Activated T-cell treated with anti-CD3 and anti-CD28 coated beads for 1 hour (primary cell): ENCODE results near the gene RGL3.
"Not testable (repeated sequence)": the region's sequence is repeated elsewhere in the genome, so short reads cannot be mapped to it uniquely, and the experiment has no call there.

Experiments used
- DNase-seq: peaks from one replicate; pipeline ENCODE4 v3.0.0-alpha.2; 2020; ENCODE audit warnings: low read depth

Gene RGL3

DNA sequence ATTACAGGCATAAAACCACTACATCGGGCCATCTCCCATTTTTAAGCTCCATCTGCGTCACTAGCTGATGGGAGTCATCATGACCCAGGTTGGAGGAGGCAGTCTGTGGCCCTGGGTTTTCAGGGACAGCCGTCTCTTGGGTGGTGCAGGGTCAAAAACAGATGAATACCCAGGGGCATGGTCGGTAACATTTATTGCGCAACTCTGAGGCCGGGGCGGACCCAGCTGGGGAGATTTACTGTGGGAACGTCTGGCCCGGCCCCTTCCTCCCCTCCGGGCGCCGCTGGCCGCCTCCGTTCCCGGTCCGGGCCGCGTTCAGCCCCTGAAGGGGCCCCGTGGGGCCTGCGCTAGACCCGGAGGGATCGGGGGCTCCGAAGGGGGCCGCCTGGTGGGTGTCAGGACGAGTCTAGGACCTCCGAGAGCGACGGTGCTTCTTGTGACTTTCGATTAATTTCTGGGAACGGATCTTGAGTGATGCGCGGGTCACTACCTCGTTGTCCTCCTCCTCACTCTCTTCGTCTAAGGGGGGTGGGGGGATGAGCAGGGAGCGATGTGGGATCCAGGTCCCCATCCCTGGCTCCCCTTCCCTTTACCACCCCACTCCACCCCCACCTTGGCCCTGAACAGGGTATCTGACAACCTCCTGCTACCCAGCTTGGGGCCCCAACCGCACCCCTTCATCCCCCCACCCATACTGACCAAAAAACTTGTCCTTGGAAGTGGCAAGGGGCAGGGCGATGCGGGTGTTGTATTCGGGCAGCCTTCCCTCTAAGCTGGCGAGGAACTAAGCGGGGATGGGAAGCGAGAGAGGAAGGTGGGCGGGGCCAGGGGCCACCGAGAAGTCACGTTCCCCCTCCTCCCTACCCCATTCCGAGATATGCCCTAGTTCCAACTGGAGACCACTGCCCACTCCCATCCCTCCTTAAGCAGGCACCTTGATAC is 1.6 kb upstream of the RGL3 start:
- DNase-seq = no peak

DNA sequence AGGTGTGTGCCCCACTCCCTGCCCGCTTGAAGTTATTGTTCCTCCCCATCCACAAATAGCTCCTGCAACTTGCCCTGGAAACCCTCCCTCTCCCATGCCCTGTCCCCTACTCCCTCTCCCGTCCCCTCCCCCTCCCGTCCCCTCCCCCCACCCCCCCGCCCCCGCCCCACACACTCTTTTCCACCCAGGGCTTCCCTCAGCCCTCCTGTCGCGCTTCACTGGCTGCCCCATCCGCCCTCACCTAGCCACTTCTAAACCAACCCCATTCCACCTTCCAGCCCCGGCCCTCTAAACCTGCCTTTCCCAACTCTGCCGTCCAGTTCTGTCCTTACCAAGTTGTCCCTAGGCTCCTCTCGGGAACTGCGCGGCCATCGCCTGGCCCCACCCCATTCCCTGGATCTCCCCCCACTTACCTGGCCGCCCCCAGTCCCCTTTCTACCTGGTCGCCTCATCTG is 993 bp downstream of the RGL3 start:
- DNase-seq = no peak

DNA sequence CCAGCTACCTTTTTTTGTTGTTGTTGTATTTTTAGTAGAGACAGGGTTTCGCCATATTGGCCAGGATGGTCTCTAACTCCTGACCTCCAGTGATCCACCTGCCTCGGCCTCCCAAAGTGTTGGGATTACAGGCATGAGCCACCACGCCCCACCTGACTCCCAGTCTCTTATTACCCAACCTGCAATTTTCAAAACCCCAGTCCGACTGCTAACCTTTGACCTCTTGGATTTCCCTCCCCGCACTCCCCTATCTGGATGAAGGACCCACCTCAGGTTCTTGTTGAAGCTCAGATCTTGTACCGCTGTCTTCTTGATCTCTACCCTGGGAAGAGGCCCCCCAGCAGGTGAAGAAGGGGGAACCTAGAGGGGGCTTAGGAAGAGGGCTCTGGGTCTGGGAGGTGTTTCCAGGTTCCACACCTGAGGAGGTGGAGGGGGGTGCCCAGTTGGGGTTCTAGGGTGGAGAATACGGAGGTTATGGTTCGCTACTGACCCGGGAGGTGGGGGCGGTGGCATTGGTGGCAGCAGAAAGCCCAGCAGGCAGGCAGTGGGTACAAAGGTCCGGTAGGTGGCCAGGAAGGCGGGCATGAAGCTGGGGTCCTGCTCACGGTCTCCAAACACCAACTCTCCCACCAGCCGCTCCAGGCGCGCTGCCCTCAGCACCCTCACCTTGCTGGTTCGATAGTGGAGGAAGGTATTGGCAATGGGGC is 2.6 kb downstream of the RGL3 start:
- DNase-seq = no peak

GRCh38 chr19:11414544-11414943 is 4.6 kb downstream of the RGL3 start:
- no peak for DNase-seq

- DNase-seq = no peak
Observed at GRCh38 chr19:11410682-11411081, 8.4 kb downstream of the RGL3 start.

DNA sequence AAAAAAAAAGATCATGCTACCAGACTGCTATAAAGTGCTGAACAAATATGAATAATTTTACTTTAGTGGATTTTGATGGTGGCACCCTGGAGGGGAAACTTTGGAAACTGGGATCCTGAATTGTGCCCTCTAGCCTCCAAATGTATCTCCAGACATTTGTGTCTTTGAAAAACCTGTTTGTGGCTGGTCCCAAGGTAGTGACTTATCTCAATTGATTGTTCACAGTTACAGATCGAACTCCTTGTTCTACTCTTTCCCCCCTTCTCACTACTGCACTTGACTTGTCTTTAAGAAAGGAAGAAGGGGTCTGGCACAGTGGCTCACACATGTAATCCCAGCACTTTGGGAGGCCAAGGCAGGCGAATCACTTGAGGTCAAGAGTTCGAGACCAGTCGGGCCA is 10.5 kb downstream of the RGL3 start:
- DNase-seq = no peak

GRCh38 chr19:11406703-11407236 is 12.3 kb downstream of the RGL3 start:
- not testable (repeated sequence) for DNase-seq

- DNase-seq = no peak
Observed at GRCh38 chr19:11405846-11406643, 13.1 kb downstream of the RGL3 start.

DNA sequence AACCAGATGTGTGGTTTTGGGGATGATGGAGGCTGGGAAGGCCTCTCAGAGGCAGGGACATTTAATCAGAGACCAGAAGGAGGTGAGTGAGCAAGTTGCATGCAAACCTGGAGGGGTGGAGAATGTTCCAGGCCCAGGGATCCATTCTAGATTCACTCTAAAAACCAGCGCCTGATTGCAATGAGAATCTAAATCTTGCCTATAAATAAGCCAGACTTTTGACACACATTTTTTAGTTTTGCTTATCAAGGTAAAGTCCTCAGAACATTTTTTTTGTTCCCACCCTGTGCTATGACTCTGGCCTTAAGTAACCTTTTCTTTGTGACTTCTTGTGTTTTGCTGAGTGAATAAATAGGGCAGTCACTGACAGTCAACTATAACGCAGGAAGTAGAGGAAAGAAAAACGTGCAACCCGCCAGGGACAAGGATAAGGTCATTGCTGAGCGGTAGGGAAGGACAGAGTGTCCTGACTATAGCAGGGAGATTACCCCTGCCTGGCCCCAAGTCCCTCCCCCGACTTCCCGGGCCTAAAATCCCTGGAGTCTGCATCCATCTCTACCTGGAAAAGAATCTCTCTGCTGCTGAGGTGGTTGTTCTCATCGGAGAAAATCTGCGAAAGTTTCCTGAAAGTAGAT is 14.4 kb downstream of the RGL3 start:
- DNase-seq = no peak

DNA sequence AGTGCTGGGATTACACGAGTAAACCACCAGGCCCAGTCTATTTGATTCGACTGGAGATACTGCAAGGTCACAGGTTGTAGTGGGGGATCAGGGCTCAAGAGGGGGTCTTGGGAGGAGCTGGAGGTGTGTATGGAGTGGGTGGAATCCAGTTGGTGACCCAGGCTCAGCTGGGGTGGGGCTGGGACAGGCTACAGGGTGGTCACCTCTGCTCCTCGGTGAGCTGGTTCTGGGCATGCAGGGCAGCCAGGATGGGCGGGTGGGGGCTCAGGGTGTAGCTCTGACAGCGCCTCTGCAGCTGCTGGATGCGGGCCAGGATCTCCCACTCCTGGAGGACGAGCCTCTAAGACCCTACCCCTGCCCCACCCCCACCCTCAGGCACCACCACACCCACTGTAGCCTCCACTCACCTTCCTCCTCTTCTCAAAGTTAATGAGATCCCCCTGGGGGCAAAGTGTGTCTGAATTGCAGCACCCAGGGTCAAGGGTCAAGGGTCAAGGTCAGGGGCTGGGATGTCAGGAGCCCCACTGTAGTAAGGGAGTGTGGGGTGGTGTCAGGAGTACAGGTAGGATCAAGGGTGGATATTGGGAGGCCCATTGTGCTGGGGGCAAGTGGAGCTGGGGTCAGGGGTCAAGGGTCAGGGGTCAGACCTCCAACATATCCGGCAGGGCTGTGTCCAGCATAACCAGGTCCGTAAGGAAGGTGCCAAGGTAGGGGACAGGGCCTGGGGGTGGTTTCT is 17.1 kb downstream of the RGL3 start:
- DNase-seq = no peak

DNA sequence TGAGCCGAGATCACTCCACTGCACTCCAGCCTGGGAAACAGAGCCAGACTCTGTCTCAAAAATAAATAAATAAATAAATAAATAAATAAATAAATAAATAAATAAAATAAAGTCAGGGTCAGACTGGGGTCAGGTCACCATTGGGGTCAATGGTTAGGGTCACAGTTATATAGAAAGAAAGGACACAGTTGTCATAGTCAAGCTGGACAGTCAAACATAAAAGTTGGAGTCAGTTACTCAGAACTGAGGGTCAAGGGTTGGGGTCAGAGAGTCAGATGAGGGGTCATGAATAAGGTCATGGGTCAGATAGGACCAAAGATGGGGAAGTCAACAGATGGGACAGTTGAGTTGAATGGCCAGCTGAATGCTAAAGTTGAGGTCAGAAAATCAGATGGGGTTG is 18.3 kb downstream of the RGL3 start:
- no peak for DNase-seq

DNA sequence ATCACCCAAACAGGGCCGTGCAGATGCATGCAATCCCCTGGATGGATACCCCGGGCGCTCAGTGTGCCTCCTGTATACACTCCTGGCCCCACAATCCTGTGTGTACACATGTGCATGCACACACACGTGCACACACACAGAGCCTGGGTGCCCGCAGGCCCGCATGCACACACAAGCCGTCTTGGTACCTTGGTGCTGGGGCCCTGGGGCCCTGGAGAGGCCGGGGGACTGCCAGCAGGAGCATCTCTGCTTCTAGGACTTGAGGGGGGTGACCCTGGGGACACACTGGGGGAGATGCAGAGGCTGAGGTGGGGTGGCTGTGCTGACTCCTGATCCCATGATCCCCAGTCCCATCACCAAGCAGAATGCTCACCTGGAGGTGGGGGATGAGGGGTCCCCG is 19.4 kb downstream of the RGL3 start:
- DNase-seq = no peak

- no peak for DNase-seq
Observed at GRCh38 chr19:11397089-11397610, 22.0 kb downstream of the RGL3 start.

GRCh38 chr19:11390933-11391680 is 28.0 kb downstream of the RGL3 start:
- no peak for DNase-seq

DNA sequence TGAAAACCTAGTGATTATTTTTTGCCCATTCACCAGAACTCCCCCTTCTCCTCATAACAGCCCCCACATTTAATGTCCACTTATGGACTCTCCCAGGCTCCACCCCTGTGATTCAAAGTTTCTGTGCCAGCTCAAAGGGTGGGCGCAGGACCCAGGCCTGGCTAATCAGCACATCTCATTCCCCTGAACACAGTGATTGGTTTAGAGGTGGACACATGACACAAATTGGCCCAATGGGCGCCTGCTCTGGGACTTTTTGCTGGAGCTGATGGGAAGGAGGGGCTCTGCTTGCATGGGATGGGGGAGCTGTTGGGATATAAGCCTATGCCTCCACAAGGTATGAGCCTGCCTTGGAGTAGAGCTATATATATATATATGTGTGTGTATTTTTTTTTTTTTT is 28.8 kb downstream of the RGL3 start:
- DNase-seq = no peak

- DNase-seq = no peak
Observed at GRCh38 chr19:11387162-11388034, 31.7 kb downstream of the RGL3 start.

- DNase-seq = no peak
Observed at GRCh38 chr19:11384778-11385129, 34.4 kb downstream of the RGL3 start.

GRCh38 chr19:11383706-11384048 is 35.4 kb downstream of the RGL3 start:
- no peak for DNase-seq
